ENCODE results near the gene SLC2A10.

GRCh38 chr20:46689082-46689753, 20.2 kb upstream of the SLC2A10 start, which contains the start of gene TP53RK:
- TF ChIP-seq CTCF (conservative IDR thresholded peaks at IDR 0.05 in 1 of 2, IDR thresholded peaks at IDR 0.05 in 1 of 2; ENCODE audit: extremely low read depth in 1 of 2, insufficient read depth in 1 of 2, low read depth in 1 of 2, low read length in 2 of 2), result peak; percentile 7 to 29
- no peak for TF ChIP-seq EZH2 (IDR thresholded peaks at IDR 0.05; ENCODE audit: borderline replicate concordance, low read length)

All from mammary epithelial cell (primary cell).